DOHH2 (cell line): ENCODE results near the gene MYO1F.
A peak's percentile ranks its signal among the peaks of the same experiment; 100 is the strongest.

Experiments
- H3F3A ChIP-seq: fragments of 200-600 bp; sonication (generic), shearing (Covaris generic); 2 replicates; pipeline ENCODE4 v1.6.0; 2016; ENCODE audit warnings: antibody characterized with exemption, mild to moderate bottlenecking; ENCODE audit not compliant: control insufficient read depth, insufficient read depth
- H3K27ac ChIP-seq: fragments of 200-600 bp; sonication (generic); 2 replicates; pipeline ENCODE4 v1.5.1; 2014; ENCODE audit warnings: low read depth, mild to moderate bottlenecking, low read length, moderate library complexity
- H3K27me3 ChIP-seq: fragments of 200-600 bp; sonication (generic); 2 replicates; pipeline ENCODE4 v1.6.1; 2014; ENCODE audit warnings: mild to moderate bottlenecking, low read length, mixed read lengths; ENCODE audit not compliant: control insufficient read depth
- H3K36me3 ChIP-seq: fragments of 200-600 bp; sonication (generic); 2 replicates; pipeline ENCODE4 v1.6.1; 2014; ENCODE audit warnings: mild to moderate bottlenecking, low read length, moderate library complexity, mixed read lengths; ENCODE audit not compliant: control insufficient read depth
- H3K4me1 ChIP-seq: fragments of 200-600 bp; sonication (generic); 2 replicates; pipeline ENCODE4 v1.6.1; 2014; ENCODE audit warnings: mild to moderate bottlenecking, low read length, mixed read lengths; ENCODE audit not compliant: control insufficient read depth
- H3K4me2 ChIP-seq: fragments of 200-600 bp; sonication (generic); 2 replicates; pipeline ENCODE4 v1.6.0; 2014; ENCODE audit warnings: mild to moderate bottlenecking, low read length, moderate library complexity
- H3K4me3 ChIP-seq: fragments of 200-600 bp; sonication (generic); 2 replicates; pipeline ENCODE4 v1.5.1; 2014; ENCODE audit warnings: mild to moderate bottlenecking, low read length, mixed read lengths
- H3K79me2 ChIP-seq: fragments of 200-600 bp; sonication (generic); 2 replicates; pipeline ENCODE4 v1.6.1; 2014; ENCODE audit warnings: mild to moderate bottlenecking, low read length, mixed read lengths; ENCODE audit not compliant: control insufficient read depth
- H3K9me2 ChIP-seq: fragments of 200-600 bp; sonication (generic); replicated peaks from 2 replicates; pipeline ENCODE4 v1.6.1; 2014; ENCODE audit warnings: mild to moderate bottlenecking, low read length, mixed read lengths; ENCODE audit not compliant: control insufficient read depth
- H3K9me3 ChIP-seq: fragments of 200-600 bp; sonication (generic); 2 replicates; pipeline ENCODE4 v1.6.1; 2014; ENCODE audit warnings: antibody characterized with exemption, low read length, mixed read lengths; ENCODE audit not compliant: control insufficient read depth, insufficient read depth
- H4K20me1 ChIP-seq: fragments of 200-600 bp; sonication (generic); 2 replicates; pipeline ENCODE4 v1.6.0; 2014; ENCODE audit warnings: low read depth, mild to moderate bottlenecking, antibody characterized with exemption, low read length, moderate library complexity; ENCODE audit not compliant: control insufficient read depth, insufficient read depth
- CTCF ChIP-seq: fragments of 200-600 bp; sonication (generic); IDR thresholded peaks from one replicate; pipeline ENCODE4 v1.5.1; 2014; ENCODE audit warnings: antibody characterized with exemption, mild to moderate bottlenecking, low read depth, low read length; ENCODE audit not compliant: poor library complexity, severe bottlenecking
- EZH2phosphoT487 ChIP-seq: fragments of 200-600 bp; sonication (generic); IDR thresholded peaks from 2 replicates; pipeline ENCODE4 v1.6.1; 2017; ENCODE audit warnings: borderline replicate concordance, mild to moderate bottlenecking, antibody characterized with exemption, low read length, moderate library complexity, mixed read lengths

Gene MYO1F

GRCh38 chr19:8595651-8596050 lies 18.4 kb upstream of the MYO1F start:
- no peak overlapping the region for H3K4me3 ChIP-seq
- no peak overlapping the region for H3K27ac ChIP-seq
- no peaks in the 10 kb centered on the region for H3K27me3 ChIP-seq
- H3K9me2 ChIP-seq, result no peaks in the 10 kb centered on the region
- H4K20me1 ChIP-seq, result no peaks in the 10 kb centered on the region
- H3K9me3 ChIP-seq, result peaks cover 8% of the 10 kb centered on the region; the same call in 1 of the 2 replicates
- no peaks in the 10 kb centered on the region for H3K36me3 ChIP-seq
- H3F3A ChIP-seq, result no peaks in the 10 kb centered on the region
- H3K79me2 ChIP-seq, result no peaks in the 10 kb centered on the region
- no peak overlapping the region for H3K4me2 ChIP-seq
- TF ChIP-seq CTCF (no peak), EZH2phosphoT487 (no peak)
- H3K4me1 ChIP-seq, result no peaks in the 10 kb centered on the region

GRCh38 chr19:8593931-8594330 lies 16.7 kb upstream of the MYO1F start:
- H3K27me3 ChIP-seq, result no peaks in the 10 kb centered on the region
- H3K4me3 ChIP-seq, result no peak overlapping the region
- no peaks in the 10 kb centered on the region for H3K4me1 ChIP-seq
- H4K20me1 ChIP-seq, result no peaks in the 10 kb centered on the region
- H3K79me2 ChIP-seq, result no peaks in the 10 kb centered on the region
- H3K9me2 ChIP-seq, result no peaks in the 10 kb centered on the region
- no peak overlapping the region for H3K27ac ChIP-seq
- H3K36me3 ChIP-seq, result no peaks in the 10 kb centered on the region
- no peak overlapping the region for H3K4me2 ChIP-seq
- H3F3A ChIP-seq, result no peaks in the 10 kb centered on the region
- H3K9me3 ChIP-seq, result peaks cover 8% of the 10 kb centered on the region; the same call in 1 of the 2 replicates
- TF ChIP-seq CTCF (peak; percentile 40), EZH2phosphoT487 (no peak)

DNA sequence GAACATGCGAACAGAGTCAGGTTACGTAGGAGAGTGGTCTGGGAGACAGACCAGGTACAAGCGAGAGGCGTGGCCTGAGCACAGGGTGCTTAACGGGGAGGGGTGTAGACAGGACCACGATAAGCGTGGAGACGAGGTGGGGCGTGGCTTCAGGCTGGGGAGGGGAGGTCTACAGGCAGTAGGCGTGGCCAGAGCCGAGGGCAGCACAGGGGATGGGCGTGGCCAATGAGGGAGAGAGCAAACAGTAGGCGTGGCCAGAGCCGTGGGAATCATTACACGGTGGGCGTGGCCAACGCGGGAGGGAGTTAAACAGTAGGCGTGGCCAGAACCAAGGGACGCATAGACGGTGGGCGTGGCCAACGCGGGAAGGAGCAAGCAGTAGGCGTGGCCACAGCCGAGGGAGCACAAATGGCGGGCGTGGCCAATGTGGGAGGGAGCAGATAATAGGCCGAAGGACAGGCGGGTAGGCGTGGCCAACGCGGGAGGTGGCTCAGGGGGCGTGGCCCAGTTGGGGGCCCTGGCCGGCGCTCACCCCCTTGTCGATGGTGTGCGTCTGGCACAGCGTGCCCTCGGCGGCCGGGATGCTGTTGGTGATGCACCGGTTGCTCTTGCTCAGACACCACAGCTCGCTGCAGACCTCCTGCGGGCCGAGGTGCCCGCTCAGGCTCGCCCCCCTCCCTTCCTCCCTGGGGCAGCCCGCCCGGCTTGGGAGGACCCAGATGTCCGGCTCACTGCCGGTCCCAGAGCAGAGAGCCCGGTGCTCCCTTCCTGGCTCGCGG lies 15.2 kb upstream of the MYO1F start:
- no peaks in the 10 kb centered on the region for H3K4me1 ChIP-seq
- H3F3A ChIP-seq, result no peaks in the 10 kb centered on the region
- H3K9me2 ChIP-seq, result no peaks in the 10 kb centered on the region
- no peaks in the 10 kb centered on the region for H3K79me2 ChIP-seq
- no peaks in the 10 kb centered on the region for H4K20me1 ChIP-seq
- H3K4me3 ChIP-seq, result no peak overlapping the region
- no peak overlapping the region for H3K27ac ChIP-seq
- TF ChIP-seq CTCF (no peak), EZH2phosphoT487 (no peak)
- no peak overlapping the region for H3K4me2 ChIP-seq
- H3K27me3 ChIP-seq, result no peaks in the 10 kb centered on the region
- peaks cover 8% of the 10 kb centered on the region; the same call in 1 of the 2 replicates for H3K9me3 ChIP-seq
- H3K36me3 ChIP-seq, result no peaks in the 10 kb centered on the region
